G401.6 (cell line): ENCODE measurements around the gene KSR2.

ENCODE experiments used
- FAIRE-seq: peaks from 2 replicates; lab custom pipeline; 2012; peaks lifted over from hg19 to GRCh38; lab: Jason Lieb, UNC

KSR2 gene

DNA sequence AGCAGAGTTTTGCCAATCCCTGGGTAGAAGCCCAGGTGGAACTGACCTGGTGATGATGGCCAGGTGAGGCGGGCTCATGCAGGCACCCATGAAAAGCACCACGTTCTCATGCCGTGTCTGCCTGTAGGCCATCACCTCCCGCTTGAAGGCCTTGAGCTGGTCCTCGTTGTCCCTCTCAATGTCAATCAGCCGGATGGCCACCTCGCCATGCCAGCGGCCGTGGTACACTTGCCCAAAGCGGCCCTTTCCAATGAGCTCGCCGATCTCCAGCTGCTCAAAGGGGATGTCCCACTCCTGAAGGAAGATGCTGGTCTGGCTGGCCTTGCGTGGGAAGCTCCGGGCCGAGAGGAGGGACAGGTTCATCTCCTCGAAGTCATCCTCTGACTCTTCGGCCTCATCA lies 444.0 kb downstream of the KSR2 start:
- no peak for FAIRE-seq

DNA sequence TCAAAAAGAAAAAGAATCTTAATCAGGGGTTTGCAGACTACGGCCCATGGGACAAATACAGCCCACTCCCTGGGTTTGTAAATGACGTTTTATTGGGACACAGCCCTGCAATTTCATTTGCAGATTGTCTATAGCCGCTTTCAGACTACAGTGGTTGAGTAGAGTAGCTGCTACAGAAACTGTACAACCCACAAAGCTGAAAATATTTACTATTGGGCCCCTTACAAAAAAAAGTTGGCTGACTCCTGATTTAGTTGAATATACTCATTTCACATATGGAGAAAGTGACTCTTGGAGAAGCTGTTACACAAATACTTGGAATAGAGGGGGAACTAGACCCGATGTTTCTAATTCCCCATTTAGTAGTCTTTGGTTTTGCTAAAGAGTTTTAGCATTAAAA lies 444.8 kb downstream of the KSR2 start:
- no peak for FAIRE-seq

DNA sequence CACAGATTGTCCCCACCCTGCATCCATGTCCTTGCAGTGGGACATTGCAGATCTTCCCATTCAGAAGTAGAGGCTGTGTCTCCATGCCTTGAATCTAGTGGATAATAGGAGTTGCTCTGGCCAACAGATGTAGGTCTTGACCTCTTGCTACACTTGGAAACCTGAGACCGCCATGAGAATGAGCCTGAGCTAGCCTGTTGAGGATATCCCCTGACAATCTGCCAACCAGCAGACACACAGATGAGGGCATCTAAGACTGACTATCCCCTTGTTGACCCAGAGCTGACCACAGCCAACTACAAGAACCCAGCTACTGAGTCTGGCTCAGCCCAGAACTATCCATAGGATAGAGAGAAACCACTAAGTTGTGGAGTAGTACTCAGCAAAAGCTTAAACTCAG lies 446.2 kb downstream of the KSR2 start:
- FAIRE-seq: no peak

DNA sequence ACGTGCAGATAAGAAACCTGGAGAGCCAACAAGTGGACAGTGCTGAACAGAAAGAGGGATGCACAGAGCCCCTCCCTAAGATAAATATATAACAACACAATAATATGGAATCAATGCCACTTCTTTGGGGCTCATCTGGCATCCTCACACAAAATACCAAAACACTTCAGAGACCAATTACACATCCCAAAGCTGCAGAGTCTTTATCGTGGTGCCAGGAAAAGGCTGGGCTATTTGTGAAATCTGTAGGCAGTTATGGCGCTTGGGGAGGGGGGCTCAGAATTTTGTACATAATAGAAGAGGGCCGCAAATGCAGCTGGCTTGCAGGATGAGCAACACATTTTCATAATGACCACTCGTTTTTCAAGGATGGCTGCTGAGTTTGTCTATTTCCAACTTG lies 446.9 kb downstream of the KSR2 start:
- no peak for FAIRE-seq

DNA sequence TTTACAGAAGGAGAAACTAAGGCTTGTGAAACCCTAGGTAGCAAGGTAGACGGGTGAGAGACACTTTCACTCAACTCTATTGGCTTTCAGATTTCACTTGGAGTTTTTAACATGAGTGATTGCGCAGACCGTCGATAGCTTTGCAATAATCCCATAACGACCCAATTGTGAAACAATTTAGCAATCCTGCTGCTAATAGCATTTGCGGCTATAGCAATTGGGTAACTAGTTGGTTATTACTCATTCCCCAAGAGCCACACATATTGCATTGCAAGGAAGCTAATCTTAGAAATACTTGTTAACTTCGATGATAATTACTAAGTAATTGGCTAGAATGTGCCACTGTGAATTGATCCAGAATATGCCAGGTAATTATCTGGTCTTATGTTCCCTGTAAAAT lies 447.4 kb downstream of the KSR2 start:
- FAIRE-seq: no peak

DNA sequence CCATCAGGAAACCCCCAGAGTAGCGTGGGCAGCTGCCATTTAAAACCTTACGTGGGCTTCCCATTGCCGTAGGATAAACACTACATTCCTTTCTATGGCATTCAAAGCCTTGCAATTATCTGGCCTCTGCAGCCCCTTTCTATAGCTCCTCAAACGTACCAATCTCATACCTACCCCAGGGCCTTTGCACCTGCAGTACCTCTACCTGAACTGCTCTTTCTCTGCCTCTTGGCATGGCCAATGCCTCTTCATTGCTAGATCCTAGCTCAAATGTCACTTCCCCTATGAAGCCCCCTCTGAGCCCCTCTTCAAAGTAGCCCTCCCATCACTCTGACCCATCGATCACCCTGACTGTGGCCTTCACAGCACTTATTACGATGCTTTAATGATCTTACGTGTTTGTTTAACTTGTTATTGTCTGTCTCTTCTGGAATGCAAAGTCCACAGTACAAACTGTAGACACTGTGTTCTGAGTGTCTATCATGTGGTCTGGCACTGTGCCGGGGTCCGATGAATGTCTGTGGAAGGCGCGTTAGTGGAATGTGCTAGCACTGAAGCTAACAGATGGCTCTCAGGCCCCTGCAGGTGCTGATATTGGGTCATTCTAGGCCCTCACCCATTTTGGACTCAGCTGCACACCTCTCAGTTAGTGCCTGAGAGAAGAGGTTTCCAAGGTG lies 450.1 kb downstream of the KSR2 start:
- no peak for FAIRE-seq

DNA sequence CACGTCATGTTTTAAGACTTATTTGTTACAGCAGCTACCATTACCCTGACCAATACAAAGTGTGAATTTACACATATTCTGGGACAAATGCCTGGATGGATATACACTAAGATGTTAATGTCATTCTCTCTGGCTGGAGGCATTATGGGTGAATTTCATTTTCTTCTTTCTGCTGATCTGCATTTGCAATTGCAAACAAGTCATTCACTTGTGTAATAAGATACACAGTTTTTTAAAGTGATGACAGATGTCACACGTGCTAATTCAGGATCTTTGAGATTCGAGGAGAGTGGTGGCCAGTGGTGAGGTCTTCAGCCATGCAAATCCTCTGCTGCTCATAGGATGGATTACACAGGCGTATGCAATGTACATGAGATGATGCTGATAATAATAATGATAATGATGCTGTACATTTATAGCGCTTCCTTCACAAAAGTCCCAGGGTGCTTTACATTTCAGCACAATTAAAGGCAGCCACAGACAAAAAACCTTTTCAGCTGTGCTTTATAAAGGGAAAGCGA lies 451.5 kb downstream of the KSR2 start:
- FAIRE-seq: no peak

DNA sequence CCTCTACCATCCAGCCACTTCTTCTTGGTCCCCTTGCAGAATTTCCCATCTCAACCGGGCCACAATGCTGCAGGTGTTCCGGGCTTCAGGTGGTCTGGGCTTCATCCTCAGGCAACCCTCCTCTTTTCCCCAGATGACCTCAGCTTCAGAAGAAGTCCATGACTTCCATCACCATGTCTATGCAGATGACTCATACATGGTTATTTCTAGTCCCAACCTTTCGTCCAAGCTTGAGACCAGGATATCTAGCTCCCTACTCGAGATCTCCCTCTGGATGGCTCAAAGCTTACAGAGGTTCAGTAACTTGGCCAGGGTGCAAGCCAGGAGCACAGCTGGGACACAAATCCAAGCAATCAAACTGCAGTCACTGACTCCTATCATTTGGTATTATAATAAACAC lies 452.8 kb downstream of the KSR2 start:
- FAIRE-seq: no peak

DNA sequence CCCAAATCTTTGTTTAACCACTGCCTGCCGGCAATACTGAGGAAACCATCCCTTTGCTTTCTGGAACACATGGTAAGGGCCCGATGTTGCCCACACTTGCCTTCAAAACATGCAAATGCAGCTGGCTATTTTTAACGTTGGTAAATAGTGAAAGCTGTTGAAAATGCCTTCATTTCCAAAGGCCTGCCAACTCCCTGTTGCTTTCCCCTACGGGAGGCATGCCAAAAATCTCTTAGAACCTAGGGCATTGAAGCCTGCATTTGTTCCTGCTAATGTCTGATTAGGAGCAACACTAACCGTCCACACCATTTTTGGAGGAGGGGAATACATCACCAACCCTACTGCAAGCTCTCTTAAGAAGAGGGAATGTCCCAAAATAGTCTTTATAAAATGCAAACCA lies 454.8 kb downstream of the KSR2 start:
- FAIRE-seq: no peak

DNA sequence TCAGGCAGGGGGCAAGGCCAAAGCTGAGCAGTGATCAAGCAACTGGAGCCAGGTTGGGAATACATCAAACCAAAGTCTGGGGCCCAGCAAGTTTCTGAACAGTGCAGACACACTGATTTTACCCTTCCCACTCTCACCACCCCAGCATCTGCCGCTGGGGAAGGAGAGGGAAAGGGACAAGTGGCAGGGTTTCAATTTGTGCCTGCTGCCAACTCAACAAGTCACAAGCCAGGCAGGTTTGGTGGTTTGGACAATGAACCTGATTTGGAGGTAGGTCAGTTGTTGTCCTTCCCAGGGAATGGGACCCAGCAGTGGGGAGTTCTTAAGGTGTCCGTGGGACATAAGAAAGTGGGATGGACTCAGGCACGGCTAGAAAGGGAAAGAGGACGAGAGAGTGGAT lies 455.4 kb downstream of the KSR2 start:
- no peak for FAIRE-seq

DNA sequence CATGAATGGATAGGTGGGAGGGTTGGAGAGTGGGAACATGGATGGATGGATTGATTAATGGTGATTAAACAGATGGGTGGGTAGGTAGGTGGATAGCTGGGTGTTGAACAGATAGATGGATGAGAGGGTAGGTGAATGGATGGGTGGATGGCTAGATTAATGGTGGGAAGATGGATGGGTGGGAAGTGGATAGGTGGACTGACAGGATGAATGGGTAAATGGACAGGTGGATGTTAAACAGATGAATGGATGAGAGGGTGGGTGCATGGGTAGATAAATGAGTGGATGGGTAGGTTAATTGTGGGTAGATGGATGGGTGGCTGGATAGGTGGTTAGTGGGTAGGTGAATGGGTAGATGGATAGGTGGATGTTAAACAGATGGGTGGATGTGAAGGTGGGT lies 460.3 kb downstream of the KSR2 start:
- FAIRE-seq: no peak

DNA sequence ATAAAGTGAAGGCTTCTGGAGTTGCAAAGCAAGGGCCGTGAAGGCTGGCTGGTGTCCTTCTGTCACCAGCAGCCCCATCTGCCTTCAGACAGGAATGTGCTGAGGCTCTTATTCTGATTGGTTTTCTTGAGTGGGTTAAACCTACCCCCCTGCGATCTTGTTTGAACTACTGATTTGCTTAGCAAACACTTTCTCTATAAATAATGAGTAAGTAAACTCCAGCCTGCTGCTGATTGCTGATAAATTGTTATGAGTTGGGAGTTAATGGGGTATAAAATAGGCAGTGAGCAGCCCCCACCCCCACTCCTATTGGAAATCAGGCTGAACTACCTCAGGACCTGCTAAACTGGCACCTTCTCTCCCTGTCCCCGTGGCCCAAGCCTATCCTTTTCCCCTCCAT lies 461.2 kb downstream of the KSR2 start:
- FAIRE-seq: no peak

DNA sequence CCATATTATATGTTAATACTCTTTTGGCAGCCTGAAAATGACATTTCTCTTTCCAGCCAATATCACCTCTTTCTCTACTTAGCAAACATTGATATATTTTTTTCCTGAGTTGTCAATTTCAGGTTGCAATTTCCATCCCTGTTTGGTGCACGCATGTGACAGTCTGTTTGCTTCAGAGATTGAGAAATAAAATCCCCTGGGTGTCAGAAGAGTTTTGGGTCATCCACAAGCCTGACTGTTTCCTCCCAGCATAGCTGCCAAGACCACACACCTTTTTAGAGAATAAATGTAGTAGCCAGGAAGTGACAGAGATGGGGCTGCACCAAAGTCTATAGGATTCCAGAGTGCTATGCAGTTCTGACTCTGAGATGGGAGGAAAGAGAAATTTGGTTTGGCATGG lies 462.5 kb downstream of the KSR2 start:
- no peak for FAIRE-seq

DNA sequence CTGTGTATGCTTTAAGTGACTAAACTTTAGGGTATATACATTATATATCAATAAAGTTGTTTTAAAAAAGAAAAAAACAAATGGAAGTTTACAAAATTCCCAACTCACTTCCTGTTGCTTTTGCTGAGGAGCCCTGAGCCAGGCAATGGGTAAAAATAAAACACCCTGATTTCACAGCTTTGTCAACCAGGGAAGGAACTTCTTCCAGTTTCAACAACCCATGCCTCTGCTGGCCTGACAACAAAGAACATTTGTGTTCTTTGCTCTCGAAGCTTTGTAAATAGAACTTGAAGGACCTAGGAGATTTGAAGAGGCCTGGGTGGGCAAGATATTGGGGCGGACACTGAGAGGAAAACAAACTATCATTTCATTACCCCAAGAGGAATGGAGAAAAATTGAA lies 466.2 kb downstream of the KSR2 start:
- no peak for FAIRE-seq

DNA sequence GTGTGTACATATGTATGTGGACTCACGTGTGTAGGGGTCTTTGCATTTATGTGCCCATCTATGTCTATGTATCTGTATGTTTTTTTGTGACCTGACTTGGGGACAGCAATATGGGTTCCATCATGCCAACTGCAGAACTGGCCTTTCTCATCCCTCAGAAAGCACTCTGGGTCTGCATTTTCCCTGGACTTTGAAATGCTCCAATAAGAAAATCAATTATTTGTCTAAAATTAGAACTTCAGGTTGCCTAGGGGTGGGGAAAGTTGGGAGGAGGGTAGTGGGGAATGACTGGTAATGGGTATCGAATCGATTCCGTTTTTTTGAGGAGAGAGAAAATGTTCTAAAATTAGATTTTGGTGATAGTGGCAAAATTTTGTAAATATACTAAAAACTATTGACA lies 466.6 kb downstream of the KSR2 start:
- no peak for FAIRE-seq

DNA sequence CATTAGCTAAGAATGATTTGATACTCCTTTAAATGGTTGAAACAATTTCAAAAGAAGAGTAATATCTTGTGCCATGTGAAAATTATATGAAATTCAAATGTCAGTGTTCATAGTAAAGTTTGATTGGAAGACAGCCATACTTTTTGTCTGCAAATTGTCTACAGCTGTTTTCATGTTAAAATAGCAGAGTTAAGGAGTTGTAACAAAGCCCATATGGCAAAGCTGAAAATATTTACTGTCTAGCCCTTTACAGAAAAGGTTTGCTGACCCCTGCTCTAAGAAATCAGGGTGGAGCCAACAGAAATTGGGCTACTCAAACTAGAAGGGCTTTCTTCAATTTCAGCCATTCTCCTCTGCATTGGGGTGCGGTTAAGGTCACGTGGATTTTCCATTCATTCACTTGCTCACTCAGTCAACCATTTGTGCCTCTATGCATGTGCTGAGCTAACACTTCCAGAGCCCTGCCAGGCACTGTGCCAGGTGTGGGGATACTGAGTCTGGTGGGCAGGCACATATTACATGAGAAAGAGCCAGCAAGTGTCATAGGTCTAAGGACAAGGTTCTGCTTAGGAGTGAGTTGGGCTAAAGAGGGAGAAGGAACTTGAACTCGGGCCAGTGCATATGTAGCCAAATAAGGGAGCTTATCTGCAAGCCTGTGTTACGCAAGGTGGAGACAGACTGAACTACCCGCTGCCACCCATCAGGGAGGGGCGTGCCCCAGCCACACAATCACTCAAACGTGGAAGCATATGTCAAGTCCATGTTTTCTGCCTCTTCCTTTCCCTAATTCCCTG lies 467.5 kb downstream of the KSR2 start:
- FAIRE-seq: no peak

DNA sequence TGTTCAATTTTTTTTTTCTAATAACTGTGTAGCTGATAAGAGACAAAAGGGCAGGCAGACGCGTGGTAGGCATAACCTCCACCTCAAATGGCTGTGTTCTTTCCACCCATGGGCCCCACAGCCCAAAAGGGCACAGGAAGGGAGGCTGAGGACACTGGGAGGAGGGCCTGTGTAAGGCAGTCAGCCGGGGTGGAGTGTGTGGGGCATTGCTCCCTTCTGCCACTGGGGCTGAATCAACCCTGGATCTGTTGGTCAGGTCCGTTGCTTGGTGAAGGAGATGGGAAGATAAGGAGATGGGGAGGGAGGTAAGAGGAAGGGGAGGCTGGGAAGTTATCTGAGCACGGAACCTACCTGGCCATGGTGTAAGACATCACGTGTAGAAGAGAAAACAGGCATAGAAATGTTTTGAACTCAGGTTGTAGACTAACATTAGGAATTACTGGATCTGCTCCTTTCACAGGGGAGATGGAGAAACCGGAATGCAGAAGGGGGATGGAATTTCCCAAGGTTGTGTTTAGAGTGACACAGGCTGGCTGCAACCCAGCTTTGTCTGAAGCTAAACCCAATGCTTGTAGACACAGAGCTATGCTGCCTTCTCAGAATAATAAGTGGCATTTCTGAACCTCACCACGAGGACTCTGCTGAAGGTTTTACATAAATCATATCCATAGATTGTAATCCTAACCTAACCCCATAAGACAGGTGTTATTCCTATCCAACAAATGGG lies 468.9 kb downstream of the KSR2 start:
- FAIRE-seq: no peak

DNA sequence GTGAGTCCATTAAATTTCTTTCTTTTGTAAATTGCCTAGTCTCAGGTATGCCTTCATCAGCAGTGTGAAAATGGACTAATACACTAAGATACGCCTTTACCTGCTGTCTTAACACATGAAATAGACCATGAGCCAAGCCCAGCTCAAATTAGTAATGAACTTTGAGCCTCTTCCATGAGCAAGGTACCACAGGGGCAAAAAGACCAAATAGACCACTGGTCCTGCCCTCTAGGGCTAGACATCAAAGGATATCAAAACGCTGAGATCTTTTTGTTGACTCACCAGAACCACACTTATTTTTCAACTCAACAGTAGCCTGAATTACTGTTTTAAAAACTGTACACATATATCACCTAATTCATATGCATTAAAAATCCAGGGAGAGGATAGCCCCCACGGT lies 469.9 kb downstream of the KSR2 start:
- no peak for FAIRE-seq

DNA sequence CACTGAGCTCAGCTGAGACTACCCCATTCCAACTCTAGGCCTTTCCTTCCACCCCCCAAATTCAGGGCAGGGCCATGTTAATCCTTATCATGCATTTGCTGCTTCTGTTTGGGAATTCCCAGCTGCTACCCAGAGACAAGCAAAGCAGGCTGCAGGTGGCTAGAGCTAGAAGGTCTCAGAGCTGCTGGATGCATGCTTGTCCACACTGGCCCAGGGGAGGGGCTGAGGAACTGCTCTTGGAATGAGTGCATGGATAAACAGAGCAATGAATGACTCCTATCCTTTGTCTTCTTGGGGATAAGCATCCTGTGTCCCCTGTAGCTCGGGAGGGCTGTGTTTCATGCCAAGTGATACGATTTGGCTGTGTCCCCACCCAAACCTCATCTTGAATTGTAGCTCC lies 470.5 kb downstream of the KSR2 start:
- no peak for FAIRE-seq

DNA sequence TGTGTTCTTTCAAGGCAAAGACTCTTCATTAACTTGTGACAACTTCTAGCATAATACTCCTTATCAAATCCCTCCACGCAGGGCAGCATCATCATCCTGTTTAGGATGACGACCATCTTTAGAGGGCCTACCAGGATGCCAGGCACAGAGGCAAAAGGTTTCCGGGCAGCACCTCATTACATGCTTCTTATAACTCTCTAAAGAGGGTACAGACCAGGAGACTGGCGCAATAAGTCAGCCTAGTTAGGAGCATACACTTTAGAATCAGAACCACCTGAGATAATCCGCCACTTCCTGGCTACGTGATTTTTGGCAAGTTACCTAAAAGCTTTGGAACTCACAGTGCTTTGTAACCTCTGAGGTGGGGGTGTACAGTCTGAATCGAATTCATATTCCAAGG lies 471.4 kb downstream of the KSR2 start:
- no peak for FAIRE-seq

DNA sequence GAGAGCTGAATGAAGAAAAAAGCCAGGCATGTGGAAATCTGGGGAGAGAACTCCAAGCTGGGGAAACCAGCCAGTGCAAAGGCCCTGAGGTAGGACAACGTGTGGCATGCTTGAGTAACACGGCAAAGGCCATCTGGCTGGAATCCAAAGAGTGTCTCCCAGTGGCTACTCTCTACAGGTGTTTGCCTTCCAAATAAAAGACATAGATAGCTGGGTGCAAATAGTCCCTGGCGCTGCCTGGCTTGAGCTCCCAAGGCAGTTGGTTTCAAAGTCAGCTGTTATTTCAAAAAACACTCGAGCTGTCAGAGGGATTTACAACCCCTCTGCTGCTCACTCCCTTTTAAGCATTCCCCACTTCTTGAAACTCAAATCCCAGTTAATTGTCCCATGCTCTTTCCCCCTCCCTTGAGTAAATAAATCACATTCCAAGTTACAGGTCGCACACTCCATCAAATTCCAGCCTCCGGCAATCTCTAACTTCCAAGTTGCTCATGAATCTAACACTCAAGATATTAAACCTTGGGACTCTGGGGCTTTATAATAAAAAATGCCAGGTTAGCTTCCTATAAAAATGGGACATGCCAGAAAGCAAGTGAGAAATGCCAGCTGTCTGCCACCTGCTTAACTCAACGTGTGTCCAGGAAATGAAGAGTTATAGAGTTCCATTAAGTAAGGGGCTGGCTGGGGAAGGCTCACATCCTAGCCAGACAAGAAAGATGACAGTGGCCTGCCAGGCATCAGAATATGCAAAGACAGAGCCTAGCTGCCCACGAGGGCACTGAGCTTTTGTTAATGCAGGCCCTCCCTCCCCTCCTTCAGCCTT lies 473.7 kb downstream of the KSR2 start:
- no peak for FAIRE-seq

DNA sequence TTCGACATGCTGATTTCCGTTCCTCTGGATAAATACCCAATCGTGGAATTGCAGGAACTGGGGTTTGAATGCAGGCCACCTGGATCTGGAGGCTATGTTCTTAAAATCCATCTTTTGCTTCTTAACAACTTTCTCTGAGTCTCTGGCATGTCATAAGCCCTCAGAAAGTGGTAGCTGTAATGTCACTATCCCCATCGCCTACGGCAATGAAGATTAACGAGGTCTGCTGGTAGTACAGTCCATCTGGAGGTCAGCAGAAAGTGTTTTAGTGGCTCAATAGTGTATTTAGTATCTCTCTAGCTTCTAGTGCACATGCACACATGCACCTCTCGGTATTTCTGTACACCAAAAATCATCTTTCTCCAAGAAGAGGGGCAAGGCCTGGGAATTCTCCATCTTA lies 477.1 kb downstream of the KSR2 start:
- FAIRE-seq: no peak
